IPS-20b (cell line): ENCODE measurements around the gene CELA3B.
"Not testable (repeated sequence)": the region's sequence is repeated elsewhere in the genome, so short reads cannot be mapped to it uniquely, and the experiment has no call there.

Experiments
- H3K27ac ChIP-seq: one replicate; pipeline ENCODE4 v1.5.1; 2013; ENCODE audit warnings: low read length
- H3K27me3 ChIP-seq: 2 replicates; pipeline ENCODE4 v1.6.1; 2013; ENCODE audit warnings: mild to moderate bottlenecking, low read length, inconsistent platforms; ENCODE audit not compliant: insufficient read depth
- H3K36me3 ChIP-seq: 2 replicates; pipeline ENCODE4 v1.6.1; 2013; ENCODE audit warnings: low read depth, mild to moderate bottlenecking, inconsistent platforms, low read length, moderate library complexity; ENCODE audit not compliant: insufficient read depth
- H3K4me1 ChIP-seq: 2 replicates; pipeline ENCODE4 v1.6.1; 2013; ENCODE audit warnings: mild to moderate bottlenecking, control low read depth, inconsistent platforms, low read length, moderate library complexity; ENCODE audit not compliant: insufficient read depth
- H3K4me3 ChIP-seq: 2 replicates; pipeline ENCODE4 v1.5.1; 2013; ENCODE audit warnings: mild to moderate bottlenecking, low read length, inconsistent platforms
- H3K9ac ChIP-seq: 2 replicates; pipeline ENCODE4 v1.6.1; 2013; ENCODE audit warnings: low read depth, mild to moderate bottlenecking, inconsistent platforms, low read length, moderate library complexity
- H3K9me3 ChIP-seq: 2 replicates; pipeline ENCODE4 v1.6.1; 2013; ENCODE audit warnings: mild to moderate bottlenecking, low read depth, low read length, inconsistent platforms; ENCODE audit not compliant: insufficient read depth

CELA3B gene

GRCh38 chr1:21937034-21937371 is 39.8 kb upstream of the CELA3B start, which contains the start of gene HSPG2:
Gene HSPG2 (minus strand): TSS chr1:21937310. CDS start chr1:21937217, 93 bp downstream.
- Histone ChIP-seq H3K4me1 (peaks cover 25% of the 10 kb centered on the region), H3K27ac (no peak within 1 kb of the TSS)

DNA sequence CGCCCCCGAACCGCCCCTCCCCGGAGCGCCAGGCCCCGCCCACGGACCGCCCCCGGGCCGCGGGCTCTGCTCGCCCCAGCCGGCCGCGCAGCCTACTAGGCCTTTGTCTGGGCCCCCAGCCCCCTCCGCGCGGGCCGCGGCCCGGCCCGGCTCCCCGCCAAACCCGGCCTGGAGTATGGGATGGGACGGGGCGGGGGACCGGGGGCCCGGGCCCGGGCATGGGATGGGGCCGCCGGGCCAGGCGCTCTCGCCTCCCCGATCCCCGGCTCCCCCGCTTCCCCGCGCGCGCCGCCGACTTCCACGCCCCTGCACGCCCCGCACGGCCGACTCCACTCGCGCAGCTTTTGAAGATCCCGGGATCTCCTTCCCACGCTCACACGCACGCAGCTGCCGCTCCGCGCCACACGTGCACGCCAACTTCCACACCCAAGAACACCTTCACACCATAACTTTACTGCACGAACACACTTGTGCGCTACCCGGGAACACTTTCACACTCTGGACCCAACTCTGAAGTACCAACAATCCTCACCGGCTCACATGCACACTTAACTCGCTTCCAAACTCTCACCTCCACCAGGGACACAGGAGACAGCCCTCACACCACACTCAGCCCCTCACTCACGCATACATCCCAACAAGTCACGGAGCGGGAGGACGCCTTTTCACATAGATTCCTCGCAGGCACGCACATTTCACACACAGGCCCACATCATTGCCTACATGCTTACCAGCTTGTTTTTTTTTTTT is 39.3 kb upstream of the CELA3B start:
- H3K9me3 ChIP-seq: no peaks in the 10 kb centered on the region
- H3K36me3 ChIP-seq: no peaks in the 10 kb centered on the region
- peak overlapping the region; percentile 68; the same call in 1 of the 2 replicates for H3K9ac ChIP-seq
- peaks cover 23% of the 10 kb centered on the region for H3K4me1 ChIP-seq
- H3K4me3 ChIP-seq: peak overlapping the region; percentile 58
- H3K27ac ChIP-seq: no peak overlapping the region
- H3K27me3 ChIP-seq: no peaks in the 10 kb centered on the region

More at GRCh38 chr1:21937034-21937371, 39.8 kb upstream of the CELA3B start, which contains the start of gene HSPG2:
- no peaks in the 10 kb centered on the region for H3K36me3 ChIP-seq
- H3K9me3 ChIP-seq: no peaks in the 10 kb centered on the region
- H3K27me3 ChIP-seq: no peaks in the 10 kb centered on the region
- H3K9ac ChIP-seq: peak within 1 kb of the TSS; percentile 85
- peak within 1 kb of the TSS; percentile 93 for H3K4me3 ChIP-seq

GRCh38 chr1:21938732-21939538 is 37.9 kb upstream of the CELA3B start:
- no peaks in the 10 kb centered on the region for H3K36me3 ChIP-seq
- no peaks in the 10 kb centered on the region for H3K9me3 ChIP-seq
- H3K4me3 ChIP-seq: no peak overlapping the region
- no peaks in the 10 kb centered on the region for H3K27me3 ChIP-seq
- no peak overlapping the region for H3K27ac ChIP-seq
- H3K9ac ChIP-seq: no peak overlapping the region
- H3K4me1 ChIP-seq: peaks cover 20% of the 10 kb centered on the region; the same call in 1 of the 2 replicates

DNA sequence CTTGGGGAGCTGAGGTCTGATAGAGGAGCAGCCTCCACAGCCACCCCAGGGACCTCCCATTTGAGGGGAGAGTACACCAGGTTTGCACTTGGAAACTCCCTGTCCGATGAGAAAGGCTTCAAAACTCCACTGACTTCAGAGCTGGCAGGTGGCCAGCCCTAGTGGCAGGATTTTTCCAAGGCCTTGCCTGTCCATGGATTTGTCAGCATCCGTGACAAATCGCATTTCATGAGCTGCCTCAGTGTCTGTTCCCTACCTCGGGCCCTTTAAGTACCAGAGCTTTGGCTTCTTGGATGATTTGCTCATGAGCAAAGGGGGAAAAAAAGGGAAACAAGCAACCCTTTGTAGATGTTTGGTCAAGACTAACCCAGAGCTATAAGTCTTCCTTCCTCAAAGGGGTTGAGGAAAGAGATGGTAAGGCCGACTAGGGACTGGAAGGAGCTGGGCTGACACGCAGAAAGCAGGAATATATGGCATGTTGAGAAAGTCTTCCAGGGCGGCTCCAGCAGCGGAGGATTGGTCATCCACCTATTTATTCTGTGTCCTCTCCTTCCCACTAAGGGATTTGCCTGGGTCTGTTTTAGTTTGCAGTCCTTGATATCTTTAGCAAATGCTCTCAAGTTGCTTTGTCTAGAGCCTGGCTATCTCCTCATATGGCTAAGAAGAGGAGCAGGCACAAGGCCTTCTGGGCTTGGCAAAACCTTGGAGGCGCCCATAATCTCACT is 37.0 kb upstream of the CELA3B start:
- Histone ChIP-seq H3K36me3 (no peaks in the 10 kb centered on the region), H3K4me3 (no peak overlapping the region), H3K27me3 (no peaks in the 10 kb centered on the region), H3K9ac (no peak overlapping the region), H3K4me1 (peaks cover 24% of the 10 kb centered on the region; the same call in 1 of the 2 replicates), H3K9me3 (no peaks in the 10 kb centered on the region), H3K27ac (no peak overlapping the region)

DNA sequence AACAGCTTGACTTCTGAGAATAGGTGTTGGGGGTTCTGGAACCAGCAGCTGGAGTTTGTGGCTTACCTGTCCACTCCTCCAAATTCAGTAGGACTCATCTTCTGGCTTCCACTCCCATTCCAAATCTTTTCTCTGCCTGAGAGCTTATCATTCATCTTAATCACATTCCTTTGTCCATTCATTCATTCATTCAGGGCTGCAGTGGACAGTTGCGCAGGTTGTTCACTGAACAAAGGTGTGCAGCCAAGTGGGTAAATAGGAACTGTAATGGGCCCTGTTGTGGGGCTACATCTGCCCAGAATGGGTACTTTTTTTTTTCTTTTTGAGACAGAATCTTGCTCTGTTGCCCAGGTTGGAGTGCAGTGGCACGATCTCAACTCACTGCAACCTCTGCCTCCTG is 36.3 kb upstream of the CELA3B start:
- Histone ChIP-seq H3K4me1 (peaks cover 19% of the 10 kb centered on the region; the same call in 1 of the 2 replicates), H3K27me3 (no peaks in the 10 kb centered on the region), H3K27ac (no peak overlapping the region), H3K9ac (no peak overlapping the region), H3K9me3 (no peaks in the 10 kb centered on the region), H3K36me3 (no peaks in the 10 kb centered on the region), H3K4me3 (no peak overlapping the region)

- H3K9ac ChIP-seq: no peak overlapping the region
- H3K4me3 ChIP-seq: no peak overlapping the region
- H3K4me1 ChIP-seq: peaks cover 18% of the 10 kb centered on the region; the same call in 1 of the 2 replicates
- no peaks in the 10 kb centered on the region for H3K27me3 ChIP-seq
- H3K36me3 ChIP-seq: no peaks in the 10 kb centered on the region
- no peaks in the 10 kb centered on the region for H3K9me3 ChIP-seq
- no peak overlapping the region for H3K27ac ChIP-seq
Measured at GRCh38 chr1:21941370-21941769, 35.5 kb upstream of the CELA3B start.

GRCh38 chr1:21942464-21942863 is 34.4 kb upstream of the CELA3B start:
- H3K9me3 ChIP-seq: no peaks in the 10 kb centered on the region
- H3K27ac ChIP-seq: no peak overlapping the region
- H3K4me3 ChIP-seq: no peak overlapping the region
- peaks cover 18% of the 10 kb centered on the region; the same call in 1 of the 2 replicates for H3K4me1 ChIP-seq
- no peak overlapping the region for H3K9ac ChIP-seq
- no peaks in the 10 kb centered on the region for H3K27me3 ChIP-seq
- no peaks in the 10 kb centered on the region for H3K36me3 ChIP-seq

DNA sequence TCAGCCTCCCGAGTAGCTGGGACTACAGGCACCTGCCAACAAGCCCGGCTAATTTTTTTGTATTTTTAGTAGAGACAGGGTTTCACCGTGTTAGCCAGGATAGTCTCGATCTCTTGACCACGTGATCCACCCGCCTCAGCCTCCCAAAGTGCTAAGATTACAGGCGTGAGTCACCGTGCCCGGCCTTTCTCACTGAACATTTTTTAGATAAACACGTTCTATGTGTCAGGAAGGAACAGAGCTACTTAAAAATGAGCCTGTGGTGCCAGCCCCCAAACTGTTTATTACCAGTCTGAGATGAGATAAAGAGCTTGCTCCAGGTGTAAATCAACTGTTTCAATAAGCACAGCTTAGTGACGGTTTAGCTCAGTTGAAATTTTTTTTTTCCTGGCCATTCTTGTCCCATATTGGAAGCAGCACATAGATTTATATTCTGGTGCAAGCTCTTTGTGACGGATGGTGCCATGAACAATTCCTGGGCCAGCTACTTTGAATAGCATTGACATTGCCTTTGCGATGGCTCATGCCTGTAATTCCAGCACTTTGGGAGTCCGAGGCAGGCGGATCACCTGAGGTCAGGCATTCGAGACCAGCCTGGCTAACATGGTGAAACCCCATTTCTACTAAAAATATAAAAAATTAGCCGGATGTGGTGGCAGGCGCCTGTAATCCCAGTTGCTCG is 33.7 kb upstream of the CELA3B start:
- peaks cover 18% of the 10 kb centered on the region; the same call in 1 of the 2 replicates for H3K4me1 ChIP-seq
- not testable (repeated sequence) for H3K27ac ChIP-seq, H3K27me3 ChIP-seq, H3K9ac ChIP-seq, H3K4me3 ChIP-seq, H3K36me3 ChIP-seq, H3K9me3 ChIP-seq

- H3K9me3 ChIP-seq: no peaks in the 10 kb centered on the region
- H3K4me3 ChIP-seq: no peak overlapping the region
- H3K27me3 ChIP-seq: no peaks in the 10 kb centered on the region
- peak overlapping the region; percentile 99 for H3K27ac ChIP-seq
- peaks cover 18% of the 10 kb centered on the region; the same call in 1 of the 2 replicates for H3K4me1 ChIP-seq
- no peaks in the 10 kb centered on the region for H3K36me3 ChIP-seq
- peak overlapping the region; percentile 82; the same call in 1 of the 2 replicates for H3K9ac ChIP-seq
Measured at GRCh38 chr1:21944733-21945073, 32.1 kb upstream of the CELA3B start.

DNA sequence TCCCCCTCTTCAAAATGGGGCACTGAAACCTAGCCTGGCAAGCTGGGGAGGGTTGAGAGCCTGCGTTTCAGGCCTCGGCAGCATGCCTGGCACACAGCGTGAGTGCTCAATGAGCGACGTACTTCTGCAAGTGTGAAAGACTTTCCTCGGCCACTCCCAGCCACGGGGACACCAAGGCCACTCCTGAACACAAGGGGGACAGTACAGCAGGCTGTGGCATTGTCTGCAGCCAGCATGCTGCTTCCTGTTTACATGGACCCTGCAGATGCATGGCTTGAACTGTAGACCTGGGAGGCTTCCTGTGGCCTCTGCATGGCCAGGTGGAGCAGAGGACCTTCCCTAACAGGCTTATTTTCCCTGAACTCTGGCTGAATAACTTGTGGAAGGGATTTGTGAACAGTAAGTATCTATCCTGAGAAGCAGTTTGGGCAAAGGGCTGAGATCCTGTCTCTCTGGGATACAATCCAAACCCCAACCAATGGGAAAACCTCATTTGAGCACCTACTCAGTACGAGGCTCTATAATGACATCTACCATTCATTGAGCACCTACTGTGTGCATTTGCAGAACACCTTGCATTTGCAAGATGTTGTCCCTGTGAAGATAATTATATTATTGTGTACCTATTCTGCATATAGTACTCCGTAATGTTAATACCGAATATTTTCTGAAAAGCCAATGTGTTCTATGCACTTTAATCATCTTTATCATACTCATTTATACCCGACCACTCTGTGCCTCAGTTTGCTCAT is 29.8 kb upstream of the CELA3B start:
- Histone ChIP-seq H3K4me3 (no peak overlapping the region), H3K27ac (no peak overlapping the region), H3K27me3 (no peaks in the 10 kb centered on the region), H3K36me3 (no peaks in the 10 kb centered on the region), H3K9ac (no peak overlapping the region), H3K4me1 (peaks cover 18% of the 10 kb centered on the region; the same call in 1 of the 2 replicates), H3K9me3 (no peaks in the 10 kb centered on the region)
